ENCODE results near the gene PTPRD. TPM values are rescaled to one million over a fixed set of nuclear protein-coding genes. Genes with fewer than 3 reads are reported as not detected.

PTPRD gene
- total RNA-seq, 3 donors from 2014 or later (not counting 1 experiment from before 2014, with no cell fraction given) = 0.05 to 0.68 TPM; not detected in 1

GRCh38 chr9:9645006-9645405 lies 967.8 kb downstream of the PTPRD start:
- no peak overlapping the region for H3K27ac ChIP-seq (ENCODE audit: low read length)
- no peak overlapping the region for H3K4me3 ChIP-seq (ENCODE audit: low read length)
- intact Hi-C loops (cut with micrococcal nuclease) = no loop called here
- peaks cover 0 to 5% of the 10 kb centered on the region in 2 donors for H3K9me3 Mint-ChIP-seq
- no peak for TF ChIP-seq CTCF (IDR thresholded peaks at IDR 0.05)
- H3K4me3 Mint-ChIP-seq = no peak overlapping the region
- H3K36me3 Mint-ChIP-seq = peaks cover 6% of the 10 kb centered on the region
- H3K27me3 Mint-ChIP-seq (ENCODE audit: low read depth in 2 of 2) = no peaks in the 10 kb centered on the region
- no peaks in the 10 kb centered on the region for H3K4me1 ChIP-seq (ENCODE audit: control insufficient read depth, insufficient read depth, low read length)
- H3K36me3 ChIP-seq (ENCODE audit: control insufficient read depth, insufficient read depth, low read length) = no peaks in the 10 kb centered on the region
- H3K9me3 ChIP-seq (ENCODE audit: control insufficient read depth, insufficient read depth, low read length) = no peaks in the 10 kb centered on the region
- 86% methylated on average over 3 of the region's 3 CpGs for WGBS (ENCODE audit: insufficient coverage)
- no peaks in the 10 kb centered on the region for H3K27me3 ChIP-seq (ENCODE audit: control insufficient read depth, insufficient read depth, low read length)
- H3K4me1 Mint-ChIP-seq = no peaks in the 10 kb centered on the region
- ATAC-seq (no peak), DNase-seq (no peak)
- no peak overlapping the region for H3K27ac Mint-ChIP-seq

- Histone ChIP-seq H3K27me3 (ENCODE audit: control insufficient read depth, insufficient read depth, low read length) (no peaks in the 10 kb centered on the region), H3K4me1 (ENCODE audit: control insufficient read depth, insufficient read depth, low read length) (no peaks in the 10 kb centered on the region), H3K27ac (ENCODE audit: low read length) (no peak overlapping the region), H3K9me3 (ENCODE audit: control insufficient read depth, insufficient read depth, low read length) (no peaks in the 10 kb centered on the region), H3K4me3 (ENCODE audit: low read length) (no peak overlapping the region), H3K36me3 (ENCODE audit: control insufficient read depth, insufficient read depth, low read length) (no peaks in the 10 kb centered on the region)
- Mint-ChIP-seq H3K27me3 (ENCODE audit: low read depth in 2 of 2) (no peaks in the 10 kb centered on the region), H3K4me3 (no peak overlapping the region), H3K4me1 (no peaks in the 10 kb centered on the region), H3K9me3 (peaks cover 12 to 18% of the 10 kb centered on the region in 2 donors), H3K27ac (no peak overlapping the region), H3K36me3 (no peaks in the 10 kb centered on the region)
- intact Hi-C loops (cut with micrococcal nuclease) = no loop called here
- no peak for TF ChIP-seq CTCF (IDR thresholded peaks at IDR 0.05)
- ATAC-seq = no peak
- 100% methylated on average over 2 of the region's 2 CpGs for WGBS (ENCODE audit: insufficient coverage)
- DNase-seq = no peak
Observed at GRCh38 chr9:9631284-9631683, 981.5 kb downstream of the PTPRD start.

- Mint-ChIP-seq H3K4me1 (no peaks in the 10 kb centered on the region), H3K27me3 (ENCODE audit: low read depth in 2 of 2) (no peaks in the 10 kb centered on the region), H3K4me3 (no peak overlapping the region), H3K9me3 (peaks cover 8 to 13% of the 10 kb centered on the region in 2 donors), H3K27ac (no peak overlapping the region), H3K36me3 (no peaks in the 10 kb centered on the region)
- Histone ChIP-seq H3K4me1 (ENCODE audit: control insufficient read depth, insufficient read depth, low read length) (no peaks in the 10 kb centered on the region), H3K9me3 (ENCODE audit: control insufficient read depth, insufficient read depth, low read length) (no peaks in the 10 kb centered on the region), H3K27ac (ENCODE audit: low read length) (no peak overlapping the region), H3K36me3 (ENCODE audit: control insufficient read depth, insufficient read depth, low read length) (no peaks in the 10 kb centered on the region), H3K27me3 (ENCODE audit: control insufficient read depth, insufficient read depth, low read length) (no peaks in the 10 kb centered on the region), H3K4me3 (ENCODE audit: low read length) (no peak overlapping the region)
- ATAC-seq = no peak
- WGBS (ENCODE audit: insufficient coverage) = 86% methylated on average over 5 of the region's 5 CpGs
- no peak for DNase-seq
- no peak for TF ChIP-seq CTCF (IDR thresholded peaks at IDR 0.05)
- intact Hi-C loops (cut with micrococcal nuclease) = loop anchor here (2.0 kb wide), 1 partner anchor 60 kb away; no protein-coding TSS in a partner anchor
Observed at GRCh38 chr9:9625248-9625647, 987.6 kb downstream of the PTPRD start.

- Mint-ChIP-seq H3K36me3 (no peaks in the 10 kb centered on the region), H3K4me3 (no peak overlapping the region), H3K27ac (no peak overlapping the region), H3K27me3 (ENCODE audit: low read depth in 2 of 2) (no peaks in the 10 kb centered on the region), H3K9me3 (peaks cover 6 to 9% of the 10 kb centered on the region in 2 donors), H3K4me1 (no peaks in the 10 kb centered on the region)
- intact Hi-C loops (cut with micrococcal nuclease) = no loop called here
- Histone ChIP-seq H3K27me3 (ENCODE audit: control insufficient read depth, insufficient read depth, low read length) (no peaks in the 10 kb centered on the region), H3K4me1 (ENCODE audit: control insufficient read depth, insufficient read depth, low read length) (no peaks in the 10 kb centered on the region), H3K4me3 (ENCODE audit: low read length) (no peak overlapping the region), H3K9me3 (ENCODE audit: control insufficient read depth, insufficient read depth, low read length) (no peaks in the 10 kb centered on the region), H3K27ac (ENCODE audit: low read length) (no peak overlapping the region), H3K36me3 (ENCODE audit: control insufficient read depth, insufficient read depth, low read length) (no peaks in the 10 kb centered on the region)
- no peak for TF ChIP-seq CTCF (IDR thresholded peaks at IDR 0.05)
- DNase-seq = no peak
- WGBS (ENCODE audit: insufficient coverage) = 80% methylated on average over 1 of the region's 2 CpGs
- no peak for ATAC-seq
Observed at GRCh38 chr9:9623506-9623905, 989.3 kb downstream of the PTPRD start.
